HG03064 (cell line): ENCODE data around the gene MYLK2.

ENCODE experiments used
- ATAC-seq: cut with Tn5 transposase; IDR thresholded peaks from one replicate; pipeline ENCODE4 v1.9.1; 2021; ENCODE audit warnings: low read depth; ENCODE audit not compliant: unreplicated experiment

MYLK2 gene

DNA sequence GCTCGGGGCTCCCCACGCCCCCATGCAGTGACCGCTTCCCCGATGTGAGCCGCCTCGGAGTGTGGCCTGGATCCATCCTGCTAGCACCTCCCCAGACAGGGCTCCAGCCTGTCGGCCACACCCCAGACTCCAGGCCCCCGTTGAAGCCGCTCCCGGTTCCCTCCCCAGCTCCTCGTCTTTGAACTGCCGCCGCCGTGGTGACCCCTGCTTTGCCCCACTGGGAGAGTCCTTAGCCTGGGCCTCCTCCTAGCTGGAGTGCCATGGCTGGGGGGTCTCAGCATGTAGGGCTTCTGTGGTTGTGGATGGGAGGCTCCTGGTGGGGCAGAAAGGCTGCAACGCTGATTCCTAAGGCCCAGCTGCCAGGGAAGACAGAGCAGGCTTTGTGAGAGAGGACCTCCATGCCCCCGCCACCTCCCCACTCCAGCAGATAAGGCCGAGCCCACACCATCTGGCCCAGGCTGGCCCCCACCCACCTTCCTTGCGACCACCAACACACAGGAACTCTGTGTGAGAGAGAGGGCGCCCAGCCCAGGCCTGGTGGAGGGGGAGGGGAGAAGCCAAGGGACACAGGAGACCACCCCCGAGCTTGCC is 14.9 kb downstream of the MYLK2 start:
- no peak for ATAC-seq

DNA sequence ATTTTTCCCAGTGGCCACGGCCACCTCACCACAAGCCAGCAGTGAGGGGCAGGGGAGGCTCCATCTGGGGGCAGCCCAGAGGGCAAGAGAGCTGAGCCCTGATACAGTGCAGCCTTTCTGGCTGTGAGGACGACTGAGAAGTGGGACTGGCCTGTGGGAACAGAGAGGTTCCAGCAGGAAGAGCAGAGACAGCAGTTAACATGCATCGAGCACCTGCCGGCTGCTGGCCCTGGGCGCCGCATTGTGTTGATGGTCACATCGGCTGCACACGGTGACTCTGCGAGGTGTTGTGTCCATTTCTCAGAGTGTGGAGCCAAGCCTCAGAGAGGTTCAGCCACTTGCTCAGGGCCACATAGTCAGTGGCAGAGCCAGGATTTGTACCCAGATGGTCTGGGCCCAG is 16.4 kb downstream of the MYLK2 start:
- no peak for ATAC-seq

DNA sequence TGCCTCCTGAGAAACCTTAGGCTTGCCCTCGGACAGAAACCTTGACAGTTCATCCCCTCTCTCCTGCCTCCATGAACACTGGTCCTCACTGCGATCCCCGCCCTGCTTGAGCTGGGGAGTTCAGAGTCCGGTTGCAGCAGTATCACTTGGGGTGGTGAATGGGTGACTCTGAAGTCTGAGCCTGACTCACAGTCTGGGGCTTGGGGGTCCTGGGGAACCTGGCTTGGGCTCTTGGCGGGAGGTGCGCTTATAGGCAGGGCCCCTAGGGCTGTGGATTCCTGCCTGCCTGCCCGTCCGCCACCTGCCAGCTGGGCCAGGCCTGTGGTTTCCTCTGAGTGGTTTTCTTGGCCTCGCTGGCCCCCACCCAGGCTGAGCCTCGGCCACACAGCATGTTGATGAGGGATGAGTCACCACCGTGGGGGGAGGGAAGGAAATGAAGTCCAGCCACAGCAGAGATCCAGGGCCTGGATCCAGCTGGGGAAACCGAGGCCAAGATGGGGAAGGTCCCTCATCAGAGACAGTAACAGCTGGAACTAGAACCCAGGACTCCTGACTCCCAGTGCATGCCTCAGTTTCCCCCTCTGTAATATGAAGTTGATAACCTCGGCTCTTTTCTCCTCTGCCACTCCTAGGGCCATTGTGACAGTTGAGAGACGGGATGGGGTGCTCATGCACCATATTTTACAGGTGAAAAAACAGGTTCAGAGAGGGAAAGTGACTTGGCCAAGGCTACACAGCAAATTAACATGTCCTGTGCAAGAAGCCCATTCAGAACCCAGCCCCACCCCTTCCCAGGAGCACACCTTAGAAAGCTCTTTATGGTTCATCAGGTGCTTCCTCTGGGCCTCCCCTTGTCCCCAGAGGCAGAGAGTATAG is 17.1 kb downstream of the MYLK2 start:
- ATAC-seq, result no peak

DNA sequence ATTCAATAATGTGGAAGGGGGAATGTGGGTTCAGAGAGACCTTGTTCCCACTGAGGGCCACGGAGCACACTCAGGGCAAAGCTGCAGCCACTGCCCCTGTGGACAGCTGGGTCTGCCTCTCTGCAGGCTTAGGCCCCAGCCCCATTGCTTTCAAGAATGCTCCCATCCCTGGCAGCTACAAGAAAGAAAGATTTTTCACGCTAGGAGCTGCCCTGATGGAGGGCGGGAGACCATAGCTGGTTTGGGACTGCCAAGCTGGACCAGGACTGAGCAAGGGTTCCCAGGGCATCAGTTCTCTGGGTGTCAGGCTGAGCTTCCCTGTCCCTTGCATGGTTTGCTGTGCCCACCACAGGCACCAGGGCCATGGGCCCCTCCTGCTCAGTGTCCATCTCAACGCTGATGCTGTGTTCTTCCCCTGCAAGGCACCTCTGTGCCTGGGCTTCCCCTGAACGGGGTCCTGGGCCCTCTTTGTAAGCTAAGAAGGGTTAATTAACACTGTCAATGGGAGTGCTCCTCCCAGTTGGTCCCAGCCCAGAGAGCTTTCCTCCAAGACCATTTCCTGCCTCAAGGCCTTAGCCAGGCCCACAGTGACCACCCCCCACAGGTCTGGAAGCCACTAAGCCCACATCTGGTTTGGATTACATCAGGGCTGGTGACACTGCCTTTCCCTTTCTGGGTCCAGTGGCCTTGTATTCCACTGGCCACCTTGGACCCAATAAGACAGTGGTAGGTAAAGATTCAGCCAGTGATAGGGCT is 17.9 kb downstream of the MYLK2 start:
- ATAC-seq, result no peak

DNA sequence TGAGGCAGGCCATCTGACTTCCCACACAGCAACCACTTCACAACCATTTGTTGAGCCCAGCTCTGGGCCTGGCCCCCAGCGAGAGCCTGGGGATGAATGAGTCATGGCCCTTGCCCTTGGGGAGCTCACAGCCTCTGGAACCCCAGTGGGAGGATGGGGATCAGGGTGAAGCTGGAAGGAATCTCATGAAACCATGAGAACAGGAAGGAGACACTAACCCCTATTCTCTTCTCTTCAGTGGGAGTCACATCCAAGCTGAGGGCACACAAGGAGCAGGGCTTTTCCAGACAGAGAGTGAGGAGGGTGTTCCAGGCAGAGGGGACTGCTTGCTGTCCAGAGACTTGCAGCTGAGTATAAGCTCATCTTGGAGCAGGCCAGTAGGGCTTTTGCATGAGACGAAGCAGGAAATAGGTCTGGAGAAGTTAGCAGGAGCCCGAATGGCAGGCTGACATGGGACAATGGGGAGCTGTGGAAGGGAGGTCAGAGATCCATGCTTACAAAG is 18.8 kb downstream of the MYLK2 start:
- no peak for ATAC-seq

DNA sequence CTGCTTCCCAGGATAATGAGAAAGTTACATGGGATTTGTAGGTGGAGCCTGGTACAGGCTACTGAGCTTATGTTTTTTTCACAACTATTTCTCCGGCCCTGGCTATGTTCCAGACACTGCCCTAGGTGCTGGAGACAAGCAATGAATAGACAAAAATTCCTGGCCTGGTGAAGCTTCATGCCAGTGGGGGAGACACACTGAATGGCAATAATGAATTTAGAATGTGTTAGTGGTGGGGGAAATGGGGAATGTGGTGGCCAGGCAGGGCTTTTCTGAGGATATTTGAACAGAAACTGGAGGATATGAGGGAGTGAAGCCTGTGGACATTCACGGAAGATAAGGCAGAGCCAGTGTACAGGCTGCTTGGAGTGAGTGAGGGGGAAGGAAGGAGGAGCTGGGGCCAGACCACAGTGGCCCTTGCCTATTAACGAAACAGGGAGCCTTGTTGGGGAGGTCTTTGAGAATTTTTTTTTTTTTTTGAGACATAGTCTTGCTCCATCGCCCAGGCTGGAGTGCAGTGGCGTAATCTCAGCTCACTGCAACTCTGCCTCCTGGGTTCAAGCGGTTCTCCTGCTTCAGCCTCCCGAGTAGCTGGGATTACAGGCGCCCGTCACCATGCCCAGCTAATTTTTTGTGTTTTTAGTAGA is 19.6 kb downstream of the MYLK2 start:
- no peak for ATAC-seq

DNA sequence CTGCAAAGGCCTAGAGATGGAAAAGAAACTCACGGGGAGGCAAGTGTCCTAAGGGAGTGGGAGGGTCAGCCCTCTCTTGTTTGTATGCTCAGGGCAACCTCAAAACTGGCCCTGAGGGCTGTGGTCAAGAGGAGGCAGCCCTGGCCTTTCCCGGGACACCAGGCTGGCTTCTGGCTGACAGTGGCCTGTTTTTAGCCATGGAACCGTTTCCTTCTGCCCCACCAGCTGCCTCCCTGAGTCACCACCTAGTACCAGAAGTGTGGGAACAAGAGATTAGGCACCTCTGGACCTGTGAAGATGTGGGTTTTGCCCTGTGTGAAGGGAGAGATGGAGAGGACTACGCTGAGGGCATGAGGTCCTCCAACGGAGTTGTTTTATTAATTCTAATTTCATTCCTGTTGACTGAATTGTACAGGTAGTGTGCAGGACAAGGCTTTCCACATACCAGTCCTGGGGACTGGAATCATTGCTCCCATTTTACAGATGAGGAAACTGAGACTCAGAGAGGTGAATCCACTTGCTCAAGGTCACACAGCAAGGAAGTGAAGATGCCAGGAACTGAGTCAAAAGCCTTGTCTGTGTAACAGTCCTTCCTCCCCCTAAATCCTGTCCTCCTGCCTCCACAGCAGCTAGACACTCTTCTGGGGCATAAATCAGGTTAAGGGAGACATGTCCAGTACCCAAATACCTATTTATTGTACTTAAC is 20.8 kb downstream of the MYLK2 start:
- no peak for ATAC-seq

DNA sequence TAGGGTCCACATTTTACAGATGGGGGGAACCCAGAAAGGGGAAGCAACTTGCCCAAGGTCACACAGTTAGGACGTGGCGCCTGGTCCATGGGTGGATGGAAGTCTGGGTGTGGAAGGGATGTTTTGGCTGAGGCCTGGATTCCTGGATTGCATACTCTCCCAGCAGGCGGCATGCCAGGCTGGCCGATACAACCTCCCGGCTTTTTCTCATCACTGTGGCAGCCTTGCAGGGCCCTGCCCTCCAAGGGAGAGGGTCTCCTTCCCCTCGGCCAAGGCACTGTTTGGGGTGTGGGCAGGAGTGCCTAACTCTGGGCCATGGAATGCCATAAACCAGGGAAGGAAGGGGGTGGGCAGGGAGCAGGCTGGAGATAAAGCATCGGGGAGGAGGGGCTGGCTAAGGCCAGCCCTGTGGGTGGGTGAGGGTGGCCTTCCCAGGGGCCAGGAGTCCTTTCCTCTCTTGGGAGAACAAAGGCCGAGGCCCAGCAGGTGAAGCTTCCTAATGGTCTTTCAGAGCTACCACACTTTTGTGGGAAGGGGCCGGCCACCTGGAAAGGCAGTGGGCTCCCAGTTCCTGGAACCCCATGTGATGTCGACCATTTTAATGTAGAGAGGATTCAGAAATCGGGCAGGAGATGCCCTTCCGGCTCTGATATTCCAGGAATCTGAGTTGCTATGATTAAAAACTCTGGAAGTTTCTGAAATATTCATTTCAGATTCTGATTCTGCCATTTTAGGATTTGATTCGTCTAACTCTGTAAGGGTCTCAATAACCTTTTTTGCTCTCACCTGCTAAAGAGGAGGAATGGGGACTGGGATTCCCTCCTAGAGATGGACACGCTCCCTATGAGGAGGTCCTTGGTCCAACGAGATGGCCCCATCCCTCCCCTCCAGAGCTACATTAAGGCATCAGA is 22.0 kb downstream of the MYLK2 start:
- no peak for ATAC-seq

DNA sequence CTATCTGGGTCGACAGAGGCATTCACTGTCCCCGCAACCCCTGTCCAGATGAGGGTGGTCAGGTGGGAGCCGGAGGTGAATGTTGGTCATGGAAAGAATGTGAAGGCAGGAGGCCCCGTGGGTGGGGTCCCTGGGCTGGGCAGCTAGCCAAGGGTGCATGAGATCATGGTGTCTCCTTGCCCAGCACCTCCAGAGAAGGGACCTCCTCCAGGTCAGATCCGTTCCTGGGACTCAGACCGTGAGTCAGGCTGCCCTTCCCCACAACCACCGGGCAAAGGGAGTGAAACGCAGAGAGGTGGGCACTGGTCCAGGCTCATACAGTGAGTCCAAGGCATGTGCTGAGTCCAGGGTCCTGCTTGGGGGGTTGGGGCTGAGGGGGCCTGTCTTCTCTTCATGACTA is 22.8 kb downstream of the MYLK2 start:
- ATAC-seq, result no peak

DNA sequence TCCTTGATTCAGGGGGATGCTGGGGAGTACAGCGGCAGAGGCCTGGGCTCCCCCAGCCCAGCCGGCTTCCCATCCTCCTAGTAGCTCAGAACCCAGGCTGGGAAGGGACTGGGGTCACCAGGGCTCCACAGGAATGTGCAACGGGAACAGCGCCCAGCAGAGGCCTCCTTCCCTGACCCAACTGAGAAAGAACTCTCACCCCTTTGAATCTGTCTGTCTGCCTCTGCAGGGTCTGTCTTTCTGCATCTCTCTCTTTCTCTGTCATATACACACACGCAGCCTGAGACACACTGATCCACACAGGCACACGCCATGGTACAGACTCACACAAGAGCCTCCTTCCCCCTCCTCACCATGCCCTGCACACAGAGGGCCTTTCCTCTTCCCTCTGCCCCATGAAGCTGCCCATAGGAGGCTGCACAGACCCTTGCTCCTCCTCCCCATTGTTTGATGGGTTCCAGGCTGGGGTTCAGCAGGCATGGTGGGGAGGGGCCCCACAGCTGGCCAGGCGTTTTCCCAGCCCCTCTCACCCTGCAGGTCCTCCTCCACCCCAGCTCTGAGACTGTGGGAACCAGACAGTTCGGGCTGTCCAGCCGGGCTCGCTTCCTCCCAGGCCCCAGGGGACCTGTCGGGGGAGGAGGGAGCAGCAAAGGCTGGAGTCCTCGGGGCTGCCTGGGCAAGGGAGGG is 23.5 kb downstream of the MYLK2 start:
- ATAC-seq, result no peak

DNA sequence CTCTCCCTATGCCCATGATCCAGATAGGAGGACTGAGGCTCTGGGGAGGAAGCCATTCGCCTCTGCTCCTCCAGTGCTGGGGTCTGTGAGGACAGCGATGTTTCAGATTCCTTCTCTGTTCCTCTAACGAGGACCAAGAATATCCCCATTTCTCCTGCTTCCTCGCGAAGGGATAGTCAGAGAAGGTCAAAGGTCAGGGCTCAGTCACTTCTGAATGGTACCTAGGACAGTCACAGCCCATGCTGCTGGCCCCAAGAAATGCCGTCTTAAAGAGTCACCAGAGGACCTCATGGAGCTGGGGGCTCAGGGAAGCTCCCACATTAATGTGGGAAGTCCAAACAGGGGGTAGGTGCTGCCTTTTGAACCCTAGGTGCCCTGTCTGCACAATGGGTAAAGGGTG is 24.1 kb downstream of the MYLK2 start:
- no peak for ATAC-seq

DNA sequence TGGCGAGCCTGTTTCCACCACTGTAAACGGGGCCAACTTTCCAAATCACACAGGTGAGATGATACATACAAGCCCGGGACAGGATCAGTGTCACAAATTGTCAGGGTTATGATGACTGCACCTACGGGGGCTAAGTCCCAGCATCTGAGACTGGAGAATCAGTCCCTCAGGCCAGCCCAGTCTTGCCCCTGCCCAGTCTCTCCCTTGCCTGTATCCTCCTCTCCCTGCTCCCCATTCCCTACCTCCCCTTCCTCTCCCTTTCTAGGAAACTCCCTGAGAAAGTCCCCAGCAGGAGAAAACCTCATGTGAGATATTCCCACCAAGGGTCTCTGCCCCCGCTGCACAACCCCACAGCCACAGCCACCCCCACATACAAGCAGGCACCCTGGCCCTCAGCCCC is 24.7 kb downstream of the MYLK2 start:
- ATAC-seq, result no peak

DNA sequence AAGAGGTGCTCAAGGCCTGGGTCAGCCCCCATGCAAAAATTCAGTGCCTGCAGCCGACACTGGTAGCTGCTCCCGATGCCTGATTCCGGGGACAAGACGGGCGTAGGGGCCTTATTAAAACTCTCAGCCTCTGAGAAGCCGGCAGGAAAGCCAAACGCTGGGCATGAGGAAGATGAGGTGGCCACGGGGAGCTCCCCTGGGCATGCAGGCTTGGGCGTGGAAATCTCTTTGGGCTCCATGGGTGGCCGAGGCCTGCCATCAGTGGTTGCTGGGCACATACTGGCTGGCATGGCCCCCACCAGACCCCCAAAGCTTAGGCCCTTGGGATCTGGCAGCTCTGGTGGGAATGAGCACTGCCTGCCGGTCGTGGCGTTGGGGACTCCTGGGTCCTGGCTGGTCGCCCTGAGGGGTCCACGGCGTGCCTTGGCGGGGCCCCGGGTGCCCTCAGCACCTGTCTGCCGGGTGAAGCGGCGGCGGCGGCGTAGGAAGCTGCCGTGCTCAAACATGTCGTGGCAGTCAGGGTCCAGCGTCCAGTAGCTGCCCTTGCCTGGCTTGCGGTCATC is 25.7 kb downstream of the MYLK2 start:
- ATAC-seq, result no peak

DNA sequence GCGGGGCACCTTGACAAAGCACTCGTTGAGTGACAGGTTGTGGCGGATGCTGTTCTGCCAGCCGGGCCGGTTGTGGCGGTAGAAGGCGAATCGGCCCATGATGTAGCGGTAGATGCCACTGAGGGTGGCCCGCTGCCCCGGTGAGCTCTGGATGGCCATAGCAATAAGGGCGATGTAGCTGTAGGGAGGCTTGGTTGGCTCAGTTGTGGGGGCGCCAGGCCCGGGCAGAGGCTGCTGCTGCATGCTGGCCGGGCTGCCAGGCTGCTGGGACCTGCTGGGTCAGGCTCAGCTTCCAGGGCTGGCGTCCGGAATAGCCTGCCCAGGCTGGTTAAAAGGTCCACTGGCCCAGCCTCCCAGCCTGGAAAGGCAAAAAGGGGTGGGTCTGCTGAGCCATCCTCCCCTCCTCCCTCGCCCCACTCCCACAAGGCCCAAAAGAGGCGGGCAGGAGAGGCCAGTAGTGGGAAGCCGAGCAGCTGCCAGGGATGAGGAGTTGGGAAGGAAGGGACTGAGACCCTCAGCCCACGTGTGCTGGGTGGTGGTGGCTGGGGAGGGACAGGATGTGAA is 26.2 kb downstream of the MYLK2 start, which contains the start of gene FOXS1:
TSS of gene FOXS1 (minus strand) at position 305 of the 564 bp plus-strand sequence. CDS start at position 243, 62 bp downstream.
- ATAC-seq, result no peak

DNA sequence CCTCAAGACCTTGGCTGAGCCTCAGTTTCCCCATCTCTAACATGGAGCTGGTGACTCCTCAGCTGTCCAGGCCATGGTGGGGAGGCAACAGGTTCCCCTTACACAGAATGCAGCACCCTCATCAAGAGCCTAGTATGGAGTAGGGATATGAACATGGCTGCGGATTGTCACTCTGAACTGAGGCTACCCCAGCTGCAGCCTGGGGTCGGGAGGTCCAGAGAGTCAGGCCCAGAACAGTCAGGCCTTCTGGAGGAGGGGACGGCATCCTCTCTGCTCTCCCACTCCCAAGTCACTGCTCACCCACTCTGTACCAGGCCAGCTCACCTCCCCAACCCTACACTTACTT is 27.6 kb downstream of the MYLK2 start:
- no peak for ATAC-seq

DNA sequence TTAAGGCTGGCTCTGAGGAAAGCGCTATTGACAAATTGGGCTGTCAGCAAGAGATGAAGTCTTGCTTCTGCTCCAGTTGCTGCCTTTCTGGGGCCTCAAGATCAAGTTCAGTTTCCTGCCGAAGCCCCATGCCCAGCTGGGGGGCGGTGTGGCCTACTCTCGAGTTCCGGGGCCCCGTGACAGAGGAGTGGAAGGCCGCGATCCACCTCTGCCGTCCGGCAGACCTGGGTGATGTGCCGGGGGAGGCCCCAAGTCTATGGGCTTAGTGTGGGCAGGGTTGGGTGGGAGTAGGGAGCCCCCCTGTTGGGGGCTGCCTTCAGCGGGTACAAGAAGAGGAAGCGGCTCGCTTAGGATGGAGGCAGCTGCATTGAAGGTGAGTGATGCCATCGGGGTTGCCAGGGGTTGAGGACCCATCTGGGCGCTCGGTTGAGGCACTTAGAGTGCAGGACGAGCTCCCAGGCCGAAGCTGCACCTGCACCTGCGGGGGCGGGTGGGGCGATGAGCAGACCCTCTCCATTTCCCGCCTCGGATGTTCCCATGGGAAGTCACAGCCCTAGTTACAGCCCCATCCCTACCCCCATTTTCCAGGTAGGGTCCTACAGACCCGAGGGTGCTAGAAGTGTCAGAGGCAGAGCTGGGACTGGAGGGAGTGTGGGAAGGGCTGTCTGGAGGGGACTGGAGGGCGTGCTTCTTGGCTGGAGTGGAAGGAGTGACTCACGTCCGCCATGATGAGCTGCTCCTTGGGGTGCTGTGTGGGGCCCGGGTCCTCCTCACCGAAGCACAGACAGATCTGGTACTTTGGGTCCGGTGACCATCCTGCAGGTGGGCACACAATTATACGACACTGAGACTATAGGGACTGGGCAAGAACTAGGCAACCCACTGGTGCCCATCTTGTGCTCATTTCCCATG is 29.2 kb downstream of the MYLK2 start:
- ATAC-seq, result no peak

DNA sequence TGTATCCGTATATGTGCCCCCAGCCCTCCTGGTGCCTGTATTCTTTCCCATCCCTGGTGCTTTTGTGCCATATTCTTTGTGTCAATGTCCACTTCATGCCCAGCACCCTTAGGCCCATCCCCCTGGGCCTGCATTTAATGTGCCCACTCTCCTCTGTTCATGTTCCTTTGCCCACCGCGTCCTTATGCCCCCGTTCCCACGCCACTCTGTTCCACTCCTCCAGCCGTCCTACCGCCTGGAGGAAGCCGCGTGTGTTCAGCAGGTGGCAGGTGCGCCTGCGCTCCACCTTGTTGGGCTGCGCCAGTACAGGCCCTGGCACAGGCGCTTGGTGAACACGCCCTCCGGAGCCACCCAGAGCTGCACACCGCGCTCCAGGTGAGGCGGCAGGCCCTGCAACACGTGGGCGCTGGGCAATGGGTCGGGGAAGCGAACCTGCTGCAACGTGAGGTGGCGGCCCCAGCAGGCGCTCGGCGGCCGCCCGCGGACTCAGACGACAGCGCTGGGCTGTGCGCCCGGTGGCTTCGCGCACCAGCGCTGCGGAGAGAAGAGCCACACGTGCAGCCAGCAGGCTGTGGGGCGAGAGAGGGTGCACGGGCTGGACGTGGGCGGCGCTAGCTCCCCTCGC is 30.3 kb downstream of the MYLK2 start:
- ATAC-seq, result no peak
